GM23338 (cell line): ENCODE results near the gene NGF. TPM values are rescaled to one million over a fixed set of nuclear protein-coding genes. Genes with fewer than 3 reads are reported as not detected.

Experiments used
- ATAC-seq: fragments of 200-7000 bp; cut with Tn5 transposase; 3 replicates; pipeline ENCODE4 v1.9.1; 2020
- DNase-seq: peaks from one replicate; pipeline ENCODE4 v3.0.0-alpha.2; 2015; ENCODE audit warnings: low spot score
- H2AFZ ChIP-seq: fragments of 200-600 bp; sonication (generic); 2 replicates; pipeline ENCODE4 v1.8.0; 2016; ENCODE audit warnings: antibody characterized with exemption, mild to moderate bottlenecking, moderate library complexity
- H3F3A ChIP-seq: fragments of 200-600 bp; sonication (generic); replicated peaks from 2 replicates; pipeline ENCODE4 v1.8.0; 2017; ENCODE audit warnings: antibody characterized with exemption, mixed run types, low read depth
- H3K27ac ChIP-seq: fragments of 200-600 bp; sonication (generic); 2 replicates; pipeline ENCODE4 v1.6.1; 2016; ENCODE audit warnings: low read depth
- H3K27me3 ChIP-seq: fragments of 200-600 bp; sonication (generic); 2 replicates; pipeline ENCODE4 v1.8.0; 2016; ENCODE audit warnings: mild to moderate bottlenecking, mixed run types, moderate library complexity; ENCODE audit not compliant: insufficient read depth
- H3K36me3 ChIP-seq: fragments of 200-600 bp; sonication (generic); 2 replicates; pipeline ENCODE4 v1.8.0; 2016; ENCODE audit warnings: mild to moderate bottlenecking; ENCODE audit not compliant: insufficient read depth
- H3K4me1 ChIP-seq: fragments of 200-600 bp; sonication (generic); 2 replicates; pipeline ENCODE4 v1.8.0; 2016; ENCODE audit warnings: mild to moderate bottlenecking, moderate library complexity; ENCODE audit not compliant: insufficient read depth
- H3K4me2 ChIP-seq: fragments of 200-600 bp; sonication (generic); 2 replicates; pipeline ENCODE4 v1.7.1; 2017; ENCODE audit warnings: mixed run types
- H3K4me3 ChIP-seq: fragments of 200-600 bp; sonication (generic); 2 replicates; pipeline ENCODE4 v1.6.1; 2016; ENCODE audit warnings: mixed run types
- H3K79me2 ChIP-seq: fragments of 200-600 bp; sonication (generic); replicated peaks from 2 replicates; pipeline ENCODE4 v1.8.0; 2017; ENCODE audit warnings: mild to moderate bottlenecking; ENCODE audit not compliant: insufficient read depth
- H3K9me2 ChIP-seq: fragments of 200-600 bp; sonication (generic); 2 replicates; pipeline ENCODE4 v1.8.0; 2017; ENCODE audit not compliant: insufficient read depth
- H4K20me1 ChIP-seq: fragments of 200-600 bp; sonication (generic); replicated peaks from 2 replicates; pipeline ENCODE4 v1.8.0; 2017; ENCODE audit warnings: mild to moderate bottlenecking; ENCODE audit not compliant: insufficient read depth
- H3K27ac Mint-ChIP-seq: 2 replicates; pipeline ENCODE4 v1.8.0; 2020; ENCODE audit warnings: inconsistent platforms, mild to moderate bottlenecking, moderate library complexity, mixed read lengths
- H3K27me3 Mint-ChIP-seq: 3 replicates; pipeline ENCODE4 v1.8.0; 2022; ENCODE audit warnings: low read depth, mild to moderate bottlenecking, moderate library complexity, mixed read lengths, inconsistent platforms; ENCODE audit not compliant: insufficient read depth, poor library complexity
- H3K36me3 Mint-ChIP-seq: 3 replicates; pipeline ENCODE4 v1.8.0; 2021; ENCODE audit warnings: low read depth, mild to moderate bottlenecking, inconsistent platforms, moderate library complexity, mixed read lengths
- H3K4me1 Mint-ChIP-seq: 3 replicates; pipeline ENCODE4 v1.8.0; 2020; ENCODE audit warnings: mild to moderate bottlenecking, inconsistent platforms, mixed read lengths
- H3K4me3 Mint-ChIP-seq: 3 replicates; pipeline ENCODE4 v1.8.0; 2021; ENCODE audit warnings: moderate library complexity, mild to moderate bottlenecking, inconsistent platforms, mixed read lengths
- H3K9me3 Mint-ChIP-seq: 3 replicates; pipeline ENCODE4 v1.8.0; 2020; ENCODE audit warnings: moderate library complexity, mild to moderate bottlenecking, inconsistent platforms, mixed read lengths
- CREB1 ChIP-seq: fragments of 250-450 bp; sonication (Bioruptor Pico); IDR thresholded peaks from 2 replicates; pipeline ENCODE4 v1.5.0; 2020; ENCODE audit warnings: low read depth, mild to moderate bottlenecking, moderate library complexity
- CTCF ChIP-seq, 2 experiments: fragments of 200-600 bp in 1 of 2; sonication (generic) in 1 of 2; conservative IDR thresholded peaks; 2 replicates each; pipeline versions ENCODE4 v1.5.1 to v1.6.1; 2016 to 2017; ENCODE audit warnings: antibody characterized with exemption in 2 of 2, low read depth in 2 of 2, mild to moderate bottlenecking in 2 of 2, moderate library complexity in 1 of 2
- ETS1 ChIP-seq: IDR thresholded peaks from 2 replicates; pipeline ENCODE4 v1.6.1; 2016; ENCODE audit warnings: antibody characterized with exemption
- EZH2 ChIP-seq: fragments of 200-600 bp; sonication (generic); IDR thresholded peaks from one replicate; pipeline ENCODE4 v1.8.0; 2017; ENCODE audit warnings: antibody characterized with exemption, mild to moderate bottlenecking, low read depth; ENCODE audit not compliant: unreplicated experiment
- EZH2phosphoT487 ChIP-seq: fragments of 200-600 bp; sonication (generic); IDR thresholded peaks from one replicate; pipeline ENCODE4 v1.8.1; 2018; ENCODE audit warnings: antibody characterized with exemption; ENCODE audit not compliant: unreplicated experiment
- JUNB ChIP-seq: IDR thresholded peaks from one replicate; pipeline ENCODE4 v1.6.1; 2016; ENCODE audit warnings: antibody characterized with exemption; ENCODE audit not compliant: unreplicated experiment
- NANOG ChIP-seq: IDR thresholded peaks from 2 replicates; pipeline ENCODE4 v1.6.1; 2016; ENCODE audit warnings: antibody characterized with exemption, borderline replicate concordance
- POLR2AphosphoS5 ChIP-seq: IDR thresholded peaks from 2 replicates; pipeline ENCODE4 v1.6.1; 2016; ENCODE audit warnings: antibody characterized with exemption, low read depth
- REST ChIP-seq: IDR thresholded peaks from one replicate; pipeline ENCODE4 v1.6.1; 2018; ENCODE audit warnings: antibody characterized with exemption; ENCODE audit not compliant: unreplicated experiment
- STAT1 ChIP-seq: IDR thresholded peaks from one replicate; pipeline ENCODE4 v1.6.1; 2016; ENCODE audit warnings: antibody characterized with exemption; ENCODE audit not compliant: unreplicated experiment
- ZNF114 ChIP-seq: fragments of 250-450 bp; sonication (Bioruptor Pico); IDR thresholded peaks from 2 replicates; pipeline ENCODE4 v1.5.0; 2020; ENCODE audit warnings: mild to moderate bottlenecking, moderate library complexity
- ZNF331 ChIP-seq: fragments of 250-450 bp; sonication (Bioruptor Pico); IDR thresholded peaks from 2 replicates; pipeline ENCODE4 v1.5.0; 2020; ENCODE audit warnings: low read depth, mild to moderate bottlenecking, moderate library complexity
- ZNF462 ChIP-seq: fragments of 250-450 bp; sonication (Bioruptor Pico); IDR thresholded peaks from 2 replicates; pipeline ENCODE4 v1.5.0; 2020; ENCODE audit warnings: mild to moderate bottlenecking, moderate library complexity
- polyA plus RNA-seq: library from polyadenylated mRNA; unstranded; fragments of >200 nt; fragmentation: Nextera tagmentation; extraction: Ambion mirVana; gene quantifications from 2 replicates; pipeline ENCODE4 v1.2.1, GENCODE V29; 2016
- total RNA-seq: library from RNA; depleted of rRNA; stranded (reverse); fragments of >200 nt; shearing (Covaris generic); gene quantifications from 2 replicates; pipeline ENCODE4 v1.2.3, GENCODE V29; 2014

NGF gene
- total and polyA plus RNA-seq, 2 experiments from 2014 or later = 0.28 to 0.92 TPM

GRCh38 chr1:115284209-115284608, 53.8 kb downstream of the NGF start:
- Mint-ChIP-seq H3K27me3 (peaks cover 6% of the 10 kb centered on the region), H3K27ac (no peak overlapping the region), H3K4me3 (no peak overlapping the region), H3K9me3 (no peaks in the 10 kb centered on the region), H3K4me1 (peaks cover 3% of the 10 kb centered on the region), H3K36me3 (no peaks in the 10 kb centered on the region)
- no peak for DNase-seq
- Histone ChIP-seq H3K4me1 (no peaks in the 10 kb centered on the region), H2AFZ (no peak overlapping the region), H3K9me2 (peaks cover 12% of the 10 kb centered on the region; the same call in 1 of the 2 replicates), H3K4me3 (no peak overlapping the region), H3K79me2 (no peaks in the 10 kb centered on the region), H3K4me2 (no peak overlapping the region), H3F3A (no peaks in the 10 kb centered on the region), H3K27me3 (no peaks in the 10 kb centered on the region), H3K36me3 (no peaks in the 10 kb centered on the region), H4K20me1 (no peaks in the 10 kb centered on the region), H3K27ac (no peak overlapping the region)
- no peak for TF ChIP-seq JUNB
- TF ChIP-seq NANOG = no peak
- no peak for TF ChIP-seq CREB1 (CRISPR knock-in tag)
- no peak for TF ChIP-seq ZNF331 (CRISPR knock-in tag)
- TF ChIP-seq POLR2AphosphoS5 = no peak
- no peak for TF ChIP-seq ZNF462
- no peak for TF ChIP-seq ZNF114
- TF ChIP-seq EZH2phosphoT487 = no peak
- TF ChIP-seq EZH2 = no peak
- no peak for TF ChIP-seq CTCF (conservative IDR thresholded peaks at IDR 0.05; ENCODE audit: low read depth in 2 of 2)
- no peak for TF ChIP-seq ETS1
- no peak for TF ChIP-seq REST
- TF ChIP-seq STAT1 = no peak
- no peak for ATAC-seq
